D721Med (cell line): ENCODE results near the gene TEX44.
A peak's percentile ranks its signal among the peaks of the same experiment; 100 is the strongest.

Experiments used
- DNase-seq: peaks from one replicate; pipeline ENCODE4 v3.0.0; 2011; ENCODE audit warnings: low spot score; ENCODE audit not compliant: insufficient read length
- FAIRE-seq: peaks from 2 replicates; lab custom pipeline; 2011; peaks lifted over from hg19 to GRCh38; lab: Jason Lieb, UNC
- TF ChIP-seq, protein P1 (sequence below): IDR thresholded peaks from 2 replicates; pipeline ENCODE4 v1.5.1; 2012; ENCODE audit warnings: mild to moderate bottlenecking, control low read depth; ENCODE audit not compliant: insufficient read depth; ENCODE audit errors: missing control alignments

Gene TEX44

DNA sequence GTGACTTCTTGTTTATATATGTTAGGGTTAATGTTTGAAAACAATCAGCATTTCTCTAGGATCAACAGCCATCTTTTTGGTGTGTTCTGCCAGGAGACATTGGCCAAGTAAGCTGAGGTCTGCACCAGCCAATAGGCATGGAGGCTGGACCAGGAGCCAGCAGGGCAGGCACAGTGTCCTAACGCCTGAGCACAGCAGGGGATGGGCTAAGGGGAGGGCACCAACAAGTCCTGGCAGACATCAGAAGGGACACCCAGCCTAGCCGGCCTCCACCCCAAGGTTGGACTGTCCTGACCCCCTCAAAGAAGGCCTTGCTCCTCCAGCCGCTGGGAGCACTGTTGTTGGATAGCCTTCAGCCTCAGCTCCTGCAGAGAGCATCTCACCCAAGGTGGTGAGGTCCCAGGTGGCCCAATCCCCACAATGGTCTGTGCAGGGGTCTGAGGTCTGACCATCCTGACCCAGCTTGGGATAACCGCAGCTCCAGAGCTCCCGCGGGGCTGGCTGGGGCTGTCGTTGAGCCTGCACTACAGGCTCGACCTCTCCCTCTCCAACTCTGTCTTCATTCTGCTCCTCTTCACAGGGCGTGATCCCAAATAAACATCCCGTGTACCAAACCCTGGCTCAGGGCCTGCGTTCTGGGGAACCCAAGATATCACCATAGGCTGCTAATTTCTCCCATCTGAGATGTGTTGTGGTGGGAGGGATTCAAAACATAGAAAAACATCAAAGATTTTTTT is 8.1 kb downstream of the TEX44 start:
- DNase-seq (no peak), FAIRE-seq (no peak)
- TF ChIP-seq, protein P1, sequence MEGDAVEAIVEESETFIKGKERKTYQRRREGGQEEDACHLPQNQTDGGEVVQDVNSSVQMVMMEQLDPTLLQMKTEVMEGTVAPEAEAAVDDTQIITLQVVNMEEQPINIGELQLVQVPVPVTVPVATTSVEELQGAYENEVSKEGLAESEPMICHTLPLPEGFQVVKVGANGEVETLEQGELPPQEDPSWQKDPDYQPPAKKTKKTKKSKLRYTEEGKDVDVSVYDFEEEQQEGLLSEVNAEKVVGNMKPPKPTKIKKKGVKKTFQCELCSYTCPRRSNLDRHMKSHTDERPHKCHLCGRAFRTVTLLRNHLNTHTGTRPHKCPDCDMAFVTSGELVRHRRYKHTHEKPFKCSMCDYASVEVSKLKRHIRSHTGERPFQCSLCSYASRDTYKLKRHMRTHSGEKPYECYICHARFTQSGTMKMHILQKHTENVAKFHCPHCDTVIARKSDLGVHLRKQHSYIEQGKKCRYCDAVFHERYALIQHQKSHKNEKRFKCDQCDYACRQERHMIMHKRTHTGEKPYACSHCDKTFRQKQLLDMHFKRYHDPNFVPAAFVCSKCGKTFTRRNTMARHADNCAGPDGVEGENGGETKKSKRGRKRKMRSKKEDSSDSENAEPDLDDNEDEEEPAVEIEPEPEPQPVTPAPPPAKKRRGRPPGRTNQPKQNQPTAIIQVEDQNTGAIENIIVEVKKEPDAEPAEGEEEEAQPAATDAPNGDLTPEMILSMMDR = no peak

DNA sequence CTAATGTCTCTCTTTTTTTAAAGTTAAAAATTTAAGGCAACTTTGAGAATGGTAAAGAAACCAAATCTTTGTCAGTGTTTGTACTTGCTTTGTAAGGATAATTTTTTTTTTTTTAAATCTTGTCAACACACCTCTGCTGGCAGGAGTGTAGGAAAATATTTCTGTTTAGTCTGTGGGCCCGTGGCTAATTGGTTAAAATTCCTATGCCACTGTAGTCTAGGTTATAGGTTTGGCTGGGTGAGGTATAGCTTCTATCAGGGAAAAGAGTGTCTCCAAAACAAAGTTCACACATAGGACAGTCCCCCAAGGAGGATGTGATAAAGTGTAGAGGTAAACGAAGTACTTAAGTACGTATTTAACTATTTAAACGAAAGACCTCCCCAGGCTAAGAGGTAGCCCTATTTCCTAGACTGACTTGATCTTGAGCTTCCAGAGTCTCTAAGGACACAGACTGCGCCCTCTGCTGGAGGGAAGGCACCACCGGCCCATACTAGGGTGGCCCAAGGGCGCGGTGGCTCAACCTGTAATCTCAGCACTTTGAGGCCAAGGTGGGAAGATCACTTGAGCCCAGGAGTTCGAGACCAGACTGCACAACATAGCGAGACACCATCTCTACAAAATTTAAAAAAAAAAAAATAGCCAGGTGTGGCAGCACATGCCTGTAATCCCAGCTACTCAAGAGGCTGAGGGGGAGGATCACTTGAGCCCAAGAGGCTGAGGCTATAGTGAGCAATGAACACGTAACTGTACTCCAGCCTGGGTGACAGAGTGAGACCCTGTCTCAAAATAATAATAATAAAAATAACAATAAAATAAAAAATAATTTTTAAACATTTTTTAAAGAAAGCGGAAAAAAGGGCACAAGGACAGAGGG is 8.9 kb downstream of the TEX44 start:
- TF ChIP-seq, protein P1 = peak; percentile 87
- peak; percentile 81 for DNase-seq
- FAIRE-seq = peak; percentile 90

DNA sequence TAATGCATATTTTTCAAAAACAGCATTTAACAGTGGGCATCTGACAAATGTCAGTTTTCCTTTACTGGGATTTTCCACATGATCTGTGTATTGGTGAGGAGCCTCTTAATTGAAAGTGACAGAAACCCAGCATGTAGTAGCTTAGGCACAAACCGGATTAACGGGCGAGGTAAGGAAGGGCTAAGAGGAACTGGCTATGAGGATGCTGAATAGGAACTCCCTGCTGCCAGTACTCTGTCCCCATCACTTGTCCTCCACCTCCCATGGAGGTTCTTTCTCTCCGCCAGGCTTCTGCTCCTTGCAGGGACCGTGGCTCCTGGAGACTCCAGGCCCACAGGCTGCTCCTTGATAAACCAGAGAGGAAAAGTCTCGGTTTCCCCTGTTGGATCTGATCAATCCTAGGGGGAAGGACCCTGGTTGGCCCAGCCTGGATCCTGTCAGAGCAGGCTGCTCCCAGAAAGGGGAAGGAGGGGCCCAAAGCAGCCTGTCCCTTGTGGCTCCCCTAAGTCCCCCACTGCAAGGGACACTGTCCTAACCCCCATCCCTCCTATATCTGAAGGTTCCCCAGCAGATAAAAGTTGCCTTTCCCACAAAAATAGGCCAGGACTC is 10.3 kb downstream of the TEX44 start:
- TF ChIP-seq, protein P1 = no peak
- no peak for DNase-seq
- peak; percentile 53 for FAIRE-seq

DNA sequence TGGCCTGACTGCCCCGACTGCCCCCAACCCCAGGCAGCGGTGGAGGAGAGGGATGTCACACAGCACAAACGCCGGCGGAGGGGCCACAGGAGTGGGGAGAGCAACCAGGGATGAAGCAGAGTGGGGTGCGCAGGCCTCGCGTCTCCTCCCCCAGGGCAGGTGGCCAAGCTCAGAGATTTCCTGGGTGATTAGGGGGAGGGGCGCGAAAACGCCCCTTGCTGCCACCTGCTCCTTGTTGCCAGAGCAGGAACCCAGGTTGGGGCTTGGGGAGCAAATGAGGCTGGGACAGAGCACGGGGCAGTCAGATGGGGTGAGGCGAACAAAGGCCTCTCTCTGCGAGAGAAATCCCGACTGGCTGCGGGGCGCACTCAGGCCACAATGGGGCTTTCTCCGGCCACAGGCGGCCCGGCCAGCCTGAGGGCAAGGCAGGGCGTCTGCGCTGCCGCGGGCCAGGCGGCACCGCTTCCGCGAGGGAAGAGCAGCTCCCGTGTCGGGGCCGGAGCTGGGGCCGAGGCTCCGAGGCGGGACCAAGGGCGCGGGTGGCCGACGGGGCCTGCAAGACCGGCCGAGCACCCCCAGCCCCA is 11.5 kb downstream of the TEX44 start:
- FAIRE-seq (no peak), DNase-seq (peak; percentile 65)
- TF ChIP-seq, protein P1 = no peak

DNA sequence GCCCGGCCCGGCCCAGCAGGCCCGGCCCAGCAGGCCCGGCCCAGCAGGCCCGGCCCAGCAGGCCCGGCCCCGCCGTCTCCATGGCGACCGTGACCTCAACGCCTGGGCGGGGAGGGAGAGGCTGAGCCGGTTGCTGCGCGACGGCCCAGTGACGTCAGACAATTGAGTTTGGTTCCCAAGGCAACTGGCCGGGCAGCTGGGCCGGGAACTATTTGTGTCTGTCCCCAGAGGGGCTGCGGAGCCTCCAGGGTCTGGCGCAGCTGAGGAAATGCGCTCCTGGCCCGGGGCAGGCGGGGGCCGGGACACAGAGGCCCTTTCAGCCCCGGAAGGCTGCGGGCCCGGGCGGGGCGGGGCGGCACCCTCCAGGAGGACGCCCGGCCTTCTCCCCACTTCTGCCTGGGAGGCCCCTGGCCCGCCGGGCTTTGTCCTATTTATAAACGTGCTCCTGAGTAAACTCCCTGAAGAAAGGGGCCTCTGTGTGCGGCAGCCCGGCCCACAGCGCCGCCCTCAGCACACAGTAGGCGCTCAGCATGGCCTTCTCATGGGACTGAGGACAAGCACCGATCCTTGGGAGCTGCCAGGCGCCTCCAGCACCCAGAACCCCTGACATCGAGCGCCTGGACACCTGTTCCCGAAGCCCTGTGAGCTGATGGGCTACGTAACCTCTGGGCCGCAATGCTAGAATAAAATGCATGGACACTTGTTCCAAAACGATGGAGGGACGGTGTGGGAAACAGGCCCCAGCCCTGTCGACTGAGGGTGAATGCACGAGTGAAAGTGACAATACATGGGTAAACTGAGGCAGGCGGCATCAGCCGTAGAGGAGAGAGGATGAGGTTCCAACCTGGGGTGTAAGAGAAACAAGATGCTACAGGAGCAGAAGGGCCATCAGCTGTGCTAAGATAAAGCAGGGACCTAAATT is 12.3 kb downstream of the TEX44 start:
- FAIRE-seq (no peak), DNase-seq (peak; percentile 95)
- TF ChIP-seq, protein P1 = peak; percentile 0

DNA sequence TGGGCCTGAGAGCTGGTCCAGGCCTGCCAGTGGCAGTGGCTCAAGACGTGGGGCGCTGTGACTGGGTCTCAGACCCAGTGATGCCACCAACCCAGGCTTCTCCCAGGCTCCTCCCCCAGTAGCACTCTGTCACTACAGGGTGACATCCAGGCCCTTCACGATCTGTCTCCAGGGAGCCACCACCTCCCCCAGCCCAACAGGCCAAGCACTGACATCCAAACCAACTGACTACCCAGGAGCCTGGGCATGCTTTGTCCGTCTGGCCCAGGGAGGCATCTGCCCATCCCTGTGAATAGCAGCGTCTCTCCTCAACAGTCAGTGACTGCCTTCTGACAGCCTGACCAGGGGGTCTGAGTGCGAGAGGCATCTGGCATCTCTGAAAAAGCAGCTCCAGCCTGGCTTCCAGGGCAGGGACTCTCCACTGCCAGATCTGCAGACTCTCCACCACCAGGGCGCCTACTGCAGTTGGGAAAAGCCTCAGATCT is 13.0 kb downstream of the TEX44 start:
- TF ChIP-seq, protein P1 = no peak
- FAIRE-seq (no peak), DNase-seq (no peak)
